DND-41 (cell line): ENCODE measurements around the gene MYO1B.

Experiments
- CTCF ChIP-seq: IDR thresholded peaks from 2 replicates; pipeline ENCODE4 v1.5.1; 2012; ENCODE audit warnings: borderline replicate concordance, low read length, moderate library complexity, mild to moderate bottlenecking; ENCODE audit not compliant: poor library complexity, severe bottlenecking; ENCODE audit errors: extremely low read depth
- EZH2 ChIP-seq: IDR thresholded peaks from 3 replicates; pipeline ENCODE4 v1.6.1; 2012; ENCODE audit warnings: borderline replicate concordance, low read depth, mild to moderate bottlenecking, moderate library complexity, low read length, inconsistent platforms; ENCODE audit not compliant: severe bottlenecking

- TF ChIP-seq CTCF (no peak), EZH2 (no peak)
Measured at GRCh38 chr2:191379375-191379774, 134.2 kb downstream of the MYO1B start.
